ENCODE results near the gene C4orf54. TPM values are rescaled to one million over a fixed set of nuclear protein-coding genes. Genes with fewer than 3 reads are reported as not detected.

C4orf54 gene
- total and polyA plus RNA-seq, 2 of the 4 experiments (the other 2 are of a cell fraction), result not detected

- in situ Hi-C loops (cut with MboI; ENCODE audit: low sequenced_read_pairs), result no loop called here
- H4K8ac ChIP-seq (ENCODE audit: low read depth in 2 of 2, low read length in 2 of 2), result no peak overlapping the region
- dilution Hi-C loops (cut with HindIII; ENCODE audit: low sequenced_read_pairs, unreplicated experiment), result no loop called here
- no peaks in the 10 kb centered on the region for H3K36me3 ChIP-seq (ENCODE audit: control insufficient read depth, insufficient read depth, low read length)
- H2AK9ac ChIP-seq (replicated peaks; ENCODE audit: low read depth, low read length, poor library complexity), result no peak overlapping the region
- no CpG with 5 or more reads among the region's 1 CpG for WGBS, 2 experiments (ENCODE audit: extremely low coverage in 2 of 2, insufficient read length in 1 of 2)
- no peak overlapping the region for H2BK5ac ChIP-seq (ENCODE audit: low read depth, low read length, poor library complexity, severe bottlenecking)
- ChIA-PET CTCF (no interaction called here), POLR2A (ENCODE audit: unreplicated experiment) (no interaction called here)
- H3K14ac ChIP-seq (replicated peaks; ENCODE audit: low read depth, low read length), result no peak overlapping the region
- H2BK120ac ChIP-seq (ENCODE audit: low read depth, low read length), result no peak overlapping the region
- no peak overlapping the region for H3K4me2 ChIP-seq (ENCODE audit: low read depth, low read length)
- H3K9me3 ChIP-seq (ENCODE audit: control insufficient read depth, insufficient read depth, low read length), result no peaks in the 10 kb centered on the region
- no peaks in the 10 kb centered on the region for H3K27me3 ChIP-seq (ENCODE audit: control insufficient read depth, insufficient read depth, low read length)
- H2BK15ac ChIP-seq (ENCODE audit: low read depth, low read length), result no peak overlapping the region
- no peak overlapping the region for H4K91ac ChIP-seq (ENCODE audit: insufficient read depth, low read depth, low read length)
- no peaks in the 10 kb centered on the region for H3K79me1 ChIP-seq (ENCODE audit: low read depth in 1 of 2, low read length in 2 of 2)
- no peak overlapping the region for H4K5ac ChIP-seq (ENCODE audit: low read depth, low read length)
- H3K23ac ChIP-seq (ENCODE audit: low read depth, low read length), result no peak overlapping the region
- H3K4ac ChIP-seq (ENCODE audit: low read depth, low read length), result no peak overlapping the region
- H2AK5ac ChIP-seq (ENCODE audit: low read depth, low read length), result no peak overlapping the region
- DNase-seq, result no peak
- no peak overlapping the region for H2AFZ ChIP-seq (replicated peaks; ENCODE audit: low read length, poor library complexity)
- H3K9ac ChIP-seq (ENCODE audit: low read depth, low read length), result no peak overlapping the region
- H3K27ac ChIP-seq (ENCODE audit: insufficient read depth, low read length), result no peak overlapping the region
- intact Hi-C loops (cut with micrococcal nuclease), result no loop called here
- no peaks in the 10 kb centered on the region for H4K20me1 ChIP-seq (ENCODE audit: insufficient read depth, low read length)
- H3K56ac ChIP-seq (ENCODE audit: extremely low read depth, insufficient read depth, low read length), result no peak overlapping the region
- no peaks in the 10 kb centered on the region for H3K4me1 ChIP-seq (ENCODE audit: control insufficient read depth, insufficient read depth, low read length)
- no TSS peak for BruUV-seq (replicated peaks)
- H3K9me1 ChIP-seq (ENCODE audit: insufficient read depth, low read length), result no peaks in the 10 kb centered on the region
- TF ChIP-seq SMC3 (IDR thresholded peaks at IDR 0.05; ENCODE audit: low read depth, low read length) (no peak), RAD21 (IDR thresholded peaks at IDR 0.05; ENCODE audit: low read length) (no peak), CHD1 (IDR thresholded peaks at IDR 0.05; ENCODE audit: low read depth, low read length) (no peak)
- H2BK20ac ChIP-seq (ENCODE audit: low read depth, low read length), result no peak overlapping the region
- no peak overlapping the region for H3K4me3 ChIP-seq (ENCODE audit: insufficient read depth, low read depth, low read length)
- no peak for ATAC-seq (ENCODE audit: low read depth)
- H3K18ac ChIP-seq (ENCODE audit: low read depth, low read length), result no peak overlapping the region
Measured at GRCh38 chr4:99634742-99635360, 22.8 kb downstream of the C4orf54 start.

Data from IMR-90 (cell line).